Fibroblast of upper back skin (primary cell): ENCODE results near the gene RARG.
"Not testable (repeated sequence)": the region's sequence is repeated elsewhere in the genome, so short reads cannot be mapped to it uniquely, and the experiment has no call there.

ENCODE experiments used
- DNase-seq: peaks from one replicate; pipeline ENCODE4 v3.0.0-alpha.2; 2013

The RARG gene

GRCh38 chr12:53205747-53206419, 26.1 kb downstream of the RARG start:
- DNase-seq, result peak; percentile 89

- DNase-seq, result peak; percentile 59
These were observed 27.7 kb downstream of the RARG start for GRCh38 chr12:53204351-53204750.

- not testable (repeated sequence) for DNase-seq
These were observed 29.7 kb downstream of the RARG start for GRCh38 chr12:53202316-53202715.

GRCh38 chr12:53201639-53202038, 30.4 kb downstream of the RARG start:
- no peak for DNase-seq

- DNase-seq, result no peak
These were observed 30.9 kb downstream of the RARG start for GRCh38 chr12:53201177-53201541.

- DNase-seq, result no peak
These were observed 31.4 kb downstream of the RARG start for GRCh38 chr12:53200458-53201176.

GRCh38 chr12:53200107-53200457, 31.9 kb downstream of the RARG start:
- DNase-seq, result no peak

GRCh38 chr12:53199700-53200099, 32.3 kb downstream of the RARG start:
- DNase-seq, result no peak

- DNase-seq, result no peak
These were observed 33.4 kb downstream of the RARG start for GRCh38 chr12:53198486-53199110.

GRCh38 chr12:53197011-53197640, 34.9 kb downstream of the RARG start:
- DNase-seq, result no peak

- DNase-seq, result no peak
These were observed 35.5 kb downstream of the RARG start for GRCh38 chr12:53196486-53196885.

- DNase-seq, result no peak
These were observed 36.2 kb downstream of the RARG start for GRCh38 chr12:53195516-53196420.

- DNase-seq, result no peak
These were observed 37.0 kb downstream of the RARG start for GRCh38 chr12:53194973-53195372.

GRCh38 chr12:53193985-53194716, 37.9 kb downstream of the RARG start:
- DNase-seq, result no peak

- no peak for DNase-seq
These were observed 39.0 kb downstream of the RARG start for GRCh38 chr12:53193040-53193439.

GRCh38 chr12:53192531-53193021, 39.4 kb downstream of the RARG start:
- DNase-seq, result no peak

GRCh38 chr12:53191885-53192530, 40.0 kb downstream of the RARG start:
- no peak for DNase-seq

- no peak for DNase-seq
These were observed 40.7 kb downstream of the RARG start for GRCh38 chr12:53191096-53191884.

GRCh38 chr12:53190108-53190729, 41.8 kb downstream of the RARG start:
- DNase-seq, result peak; percentile 68
